ENCODE data around the gene HOATZ.

GRCh38 chr11:111515591-111515990 lies 1.0 kb downstream of the HOATZ start:
- TF ChIP-seq, protein P1, sequence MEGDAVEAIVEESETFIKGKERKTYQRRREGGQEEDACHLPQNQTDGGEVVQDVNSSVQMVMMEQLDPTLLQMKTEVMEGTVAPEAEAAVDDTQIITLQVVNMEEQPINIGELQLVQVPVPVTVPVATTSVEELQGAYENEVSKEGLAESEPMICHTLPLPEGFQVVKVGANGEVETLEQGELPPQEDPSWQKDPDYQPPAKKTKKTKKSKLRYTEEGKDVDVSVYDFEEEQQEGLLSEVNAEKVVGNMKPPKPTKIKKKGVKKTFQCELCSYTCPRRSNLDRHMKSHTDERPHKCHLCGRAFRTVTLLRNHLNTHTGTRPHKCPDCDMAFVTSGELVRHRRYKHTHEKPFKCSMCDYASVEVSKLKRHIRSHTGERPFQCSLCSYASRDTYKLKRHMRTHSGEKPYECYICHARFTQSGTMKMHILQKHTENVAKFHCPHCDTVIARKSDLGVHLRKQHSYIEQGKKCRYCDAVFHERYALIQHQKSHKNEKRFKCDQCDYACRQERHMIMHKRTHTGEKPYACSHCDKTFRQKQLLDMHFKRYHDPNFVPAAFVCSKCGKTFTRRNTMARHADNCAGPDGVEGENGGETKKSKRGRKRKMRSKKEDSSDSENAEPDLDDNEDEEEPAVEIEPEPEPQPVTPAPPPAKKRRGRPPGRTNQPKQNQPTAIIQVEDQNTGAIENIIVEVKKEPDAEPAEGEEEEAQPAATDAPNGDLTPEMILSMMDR (IDR thresholded peaks at IDR 0.05), result no peak
- TF ChIP-seq ELF1 (IDR thresholded peaks at IDR 0.05) (no peak), FOXM1 (IDR thresholded peaks at IDR 0.05; ENCODE audit: low read depth) (no peak), SMC3 (IDR thresholded peaks at IDR 0.05; ENCODE audit: low read depth, low read length) (no peak), GABPA (IDR thresholded peaks at IDR 0.05; ENCODE audit: low read depth) (no peak), POLR2AphosphoS5 (IDR thresholded peaks at IDR 0.05; ENCODE audit: low read depth, low read length) (no peak), YY1 (IDR thresholded peaks at IDR 0.05; ENCODE audit: low read depth) (no peak)

Measured in SK-N-SH (cell line).